Mucosa of rectum (tissue), 2 donors: ENCODE measurements around the gene ARID1A.

Experiments
- H3K27ac ChIP-seq, 2 donors: one replicate each; pipeline ENCODE4 v1.7.0; 2013; ENCODE audit warnings: inconsistent platforms in 2 of 2, low read depth in 2 of 2, low read length in 2 of 2
- H3K27me3 ChIP-seq, 2 donors: one replicate each; pipeline ENCODE4 v1.7.0; 2013; ENCODE audit warnings: low read length in 2 of 2; ENCODE audit not compliant: control insufficient read depth in 2 of 2, insufficient read depth in 2 of 2
- H3K36me3 ChIP-seq, 2 donors: one replicate each; pipeline ENCODE4 v1.7.0; 2013; ENCODE audit warnings: low read length in 2 of 2; ENCODE audit not compliant: control insufficient read depth in 2 of 2, insufficient read depth in 2 of 2
- H3K4me1 ChIP-seq, 2 donors: one replicate each; pipeline ENCODE4 v1.7.0; 2013; ENCODE audit warnings: low read length in 2 of 2, mild to moderate bottlenecking in 1 of 2; ENCODE audit not compliant: control insufficient read depth in 2 of 2, insufficient read depth in 2 of 2
- H3K4me3 ChIP-seq, 2 donors: one replicate each; pipeline ENCODE4 v1.7.0; 2013; ENCODE audit warnings: low read length in 2 of 2
- H3K9ac ChIP-seq, 2 donors: one replicate each; pipeline ENCODE4 v1.7.0; 2013; ENCODE audit warnings: low read length in 2 of 2, low read depth in 1 of 2, mild to moderate bottlenecking in 1 of 2
- H3K9me3 ChIP-seq, 2 donors: one replicate each; pipeline ENCODE4 v1.7.0; 2013; ENCODE audit warnings: low read length in 2 of 2; ENCODE audit not compliant: control insufficient read depth in 2 of 2
- donor health status: healthy.
- donor health status: Normal muscosa, but diverticular disease.

Gene ARID1A

GRCh38 chr1:26752519-26752918, 56.7 kb downstream of the ARID1A start:
- Histone ChIP-seq H3K27me3 (no peaks in the 10 kb centered on the region), H3K4me1 (peaks cover 3 to 4% of the 10 kb centered on the region in 2 donors), H3K4me3 (no peak overlapping the region), H3K9me3 (no peaks in the 10 kb centered on the region), H3K36me3 (peaks cover 18 to 22% of the 10 kb centered on the region in 2 donors), H3K9ac (no peak overlapping the region), H3K27ac (no peak overlapping the region)

- H3K27ac ChIP-seq = no peak overlapping the region
- no peak overlapping the region for H3K9ac ChIP-seq
- H3K27me3 ChIP-seq = no peaks in the 10 kb centered on the region
- no peak overlapping the region for H3K4me3 ChIP-seq
- H3K9me3 ChIP-seq = no peaks in the 10 kb centered on the region
- peaks cover 28 to 32% of the 10 kb centered on the region in 2 donors for H3K36me3 ChIP-seq
- peaks cover 0 to 4% of the 10 kb centered on the region in 2 donors for H3K4me1 ChIP-seq
These were observed 58.5 kb downstream of the ARID1A start for GRCh38 chr1:26754086-26754874.

- Histone ChIP-seq H3K27ac (no peak overlapping the region), H3K4me3 (no peak overlapping the region), H3K4me1 (peaks cover 0 to 2% of the 10 kb centered on the region in 2 donors), H3K27me3 (no peaks in the 10 kb centered on the region), H3K36me3 (peaks cover 37 to 42% of the 10 kb centered on the region in 2 donors), H3K9ac (no peak overlapping the region), H3K9me3 (no peaks in the 10 kb centered on the region)
These were observed 62.5 kb downstream of the ARID1A start for GRCh38 chr1:26758358-26758757.

GRCh38 chr1:26759531-26759930, 63.7 kb downstream of the ARID1A start:
- H3K27ac ChIP-seq = no peak overlapping the region
- H3K9me3 ChIP-seq = no peaks in the 10 kb centered on the region
- H3K27me3 ChIP-seq = no peaks in the 10 kb centered on the region
- H3K36me3 ChIP-seq = peaks cover 41 to 42% of the 10 kb centered on the region in 2 donors
- no peak overlapping the region for H3K9ac ChIP-seq
- H3K4me3 ChIP-seq = no peak overlapping the region
- no peaks in the 10 kb centered on the region for H3K4me1 ChIP-seq

- Histone ChIP-seq H3K4me3 (no peak overlapping the region), H3K4me1 (no peaks in the 10 kb centered on the region), H3K9ac (no peak overlapping the region), H3K36me3 (peaks cover 45 to 52% of the 10 kb centered on the region in 2 donors), H3K9me3 (no peaks in the 10 kb centered on the region), H3K27ac (no peak overlapping the region), H3K27me3 (no peaks in the 10 kb centered on the region)
These were observed 65.4 kb downstream of the ARID1A start for GRCh38 chr1:26761217-26761616.

GRCh38 chr1:26767714-26768113, 71.9 kb downstream of the ARID1A start:
- Histone ChIP-seq H3K27me3 (no peaks in the 10 kb centered on the region), H3K36me3 (peaks cover 68 to 80% of the 10 kb centered on the region in 2 donors), H3K9ac (no peak overlapping the region), H3K9me3 (no peaks in the 10 kb centered on the region), H3K27ac (no peak overlapping the region), H3K4me1 (peaks cover 0 to 5% of the 10 kb centered on the region in 2 donors), H3K4me3 (no peak overlapping the region)

GRCh38 chr1:26768755-26769154, 72.9 kb downstream of the ARID1A start:
- Histone ChIP-seq H3K9ac (no peak overlapping the region), H3K9me3 (no peaks in the 10 kb centered on the region), H3K36me3 (peaks cover 73 to 84% of the 10 kb centered on the region in 2 donors), H3K4me3 (no peak overlapping the region), H3K4me1 (peaks cover 0 to 5% of the 10 kb centered on the region in 2 donors), H3K27ac (no peak overlapping the region), H3K27me3 (no peaks in the 10 kb centered on the region)

- H3K9me3 ChIP-seq = no peaks in the 10 kb centered on the region
- H3K9ac ChIP-seq = no peak overlapping the region
- peaks cover 84 to 93% of the 10 kb centered on the region in 2 donors for H3K36me3 ChIP-seq
- H3K27ac ChIP-seq = no peak overlapping the region
- peaks cover 0 to 5% of the 10 kb centered on the region in 2 donors for H3K4me1 ChIP-seq
- no peak overlapping the region for H3K4me3 ChIP-seq
- no peaks in the 10 kb centered on the region for H3K27me3 ChIP-seq
These were observed 75.4 kb downstream of the ARID1A start for GRCh38 chr1:26771285-26771642.

- H3K9ac ChIP-seq = no peak overlapping the region
- peaks cover 83 to 92% of the 10 kb centered on the region in 2 donors for H3K36me3 ChIP-seq
- no peaks in the 10 kb centered on the region for H3K27me3 ChIP-seq
- H3K4me3 ChIP-seq = no peak overlapping the region
- no peaks in the 10 kb centered on the region for H3K9me3 ChIP-seq
- H3K27ac ChIP-seq = no peak overlapping the region
- H3K4me1 ChIP-seq = peaks cover 0 to 5% of the 10 kb centered on the region in 2 donors
These were observed 76.0 kb downstream of the ARID1A start for GRCh38 chr1:26771643-26772321.

GRCh38 chr1:26772687-26773086, 76.9 kb downstream of the ARID1A start:
- H3K4me3 ChIP-seq = no peak overlapping the region
- H3K9ac ChIP-seq = no peak overlapping the region
- no peaks in the 10 kb centered on the region for H3K9me3 ChIP-seq
- H3K27ac ChIP-seq = no peak overlapping the region
- H3K36me3 ChIP-seq = peaks cover 81 to 87% of the 10 kb centered on the region in 2 donors
- peaks cover 0 to 5% of the 10 kb centered on the region in 2 donors for H3K4me1 ChIP-seq
- no peaks in the 10 kb centered on the region for H3K27me3 ChIP-seq
